ENCODE measurements around the gene LOXL1. TPM values are rescaled to one million over a fixed set of nuclear protein-coding genes. Genes with fewer than 3 reads are reported as not detected.
A peak's percentile ranks its signal among the peaks of the same experiment; 100 is the strongest.

LOXL1 gene
- total RNA-seq, 1 donor: 176 TPM

DNA sequence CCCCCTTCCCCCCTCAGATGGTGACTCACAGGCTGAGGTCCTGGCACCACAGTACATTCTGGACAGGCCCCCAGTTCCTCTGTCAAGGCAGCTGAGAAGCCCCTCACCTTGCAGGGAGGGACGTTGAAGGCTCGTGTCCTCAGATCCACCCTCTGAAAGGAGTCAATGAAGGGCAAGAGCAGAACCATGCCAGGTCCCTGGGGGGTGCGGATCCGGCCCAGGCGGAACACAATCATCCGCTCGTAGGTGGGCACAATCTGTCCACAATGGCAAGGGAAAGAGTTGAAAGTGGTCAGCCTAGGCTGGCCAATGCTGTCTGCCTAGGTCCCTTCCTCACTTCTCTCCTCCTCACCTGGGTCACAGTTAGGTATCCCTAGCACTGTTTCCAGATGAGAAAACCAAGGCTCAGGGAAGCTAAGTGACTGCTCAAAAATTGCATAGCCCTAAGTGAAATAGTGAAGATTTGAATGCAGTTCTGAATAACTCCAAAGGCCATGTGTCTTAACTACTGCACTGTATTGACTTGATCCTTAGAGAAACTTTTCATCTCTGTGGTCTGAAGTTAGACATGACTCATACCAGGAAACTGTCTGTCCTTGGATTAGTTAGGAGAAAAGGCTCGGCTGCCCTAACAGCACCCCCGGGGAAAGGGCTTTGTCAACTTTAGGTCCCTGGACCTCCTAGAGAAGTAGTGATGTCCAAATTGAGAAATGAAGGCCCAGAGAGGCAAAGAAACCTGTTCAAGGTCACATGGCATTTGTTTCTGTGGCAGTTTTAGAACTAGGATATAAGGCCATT lies 62.9 kb downstream of the LOXL1 start:
- H3K4me3 ChIP-seq (ENCODE audit: low read depth, low read length): no peak overlapping the region
- TF ChIP-seq, protein P1, sequence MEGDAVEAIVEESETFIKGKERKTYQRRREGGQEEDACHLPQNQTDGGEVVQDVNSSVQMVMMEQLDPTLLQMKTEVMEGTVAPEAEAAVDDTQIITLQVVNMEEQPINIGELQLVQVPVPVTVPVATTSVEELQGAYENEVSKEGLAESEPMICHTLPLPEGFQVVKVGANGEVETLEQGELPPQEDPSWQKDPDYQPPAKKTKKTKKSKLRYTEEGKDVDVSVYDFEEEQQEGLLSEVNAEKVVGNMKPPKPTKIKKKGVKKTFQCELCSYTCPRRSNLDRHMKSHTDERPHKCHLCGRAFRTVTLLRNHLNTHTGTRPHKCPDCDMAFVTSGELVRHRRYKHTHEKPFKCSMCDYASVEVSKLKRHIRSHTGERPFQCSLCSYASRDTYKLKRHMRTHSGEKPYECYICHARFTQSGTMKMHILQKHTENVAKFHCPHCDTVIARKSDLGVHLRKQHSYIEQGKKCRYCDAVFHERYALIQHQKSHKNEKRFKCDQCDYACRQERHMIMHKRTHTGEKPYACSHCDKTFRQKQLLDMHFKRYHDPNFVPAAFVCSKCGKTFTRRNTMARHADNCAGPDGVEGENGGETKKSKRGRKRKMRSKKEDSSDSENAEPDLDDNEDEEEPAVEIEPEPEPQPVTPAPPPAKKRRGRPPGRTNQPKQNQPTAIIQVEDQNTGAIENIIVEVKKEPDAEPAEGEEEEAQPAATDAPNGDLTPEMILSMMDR (IDR thresholded peaks at IDR 0.05; ENCODE audit: insufficient read depth, low read length): no peak
- peak; percentile 79 for DNase-seq (ENCODE audit: low read depth)

DNA sequence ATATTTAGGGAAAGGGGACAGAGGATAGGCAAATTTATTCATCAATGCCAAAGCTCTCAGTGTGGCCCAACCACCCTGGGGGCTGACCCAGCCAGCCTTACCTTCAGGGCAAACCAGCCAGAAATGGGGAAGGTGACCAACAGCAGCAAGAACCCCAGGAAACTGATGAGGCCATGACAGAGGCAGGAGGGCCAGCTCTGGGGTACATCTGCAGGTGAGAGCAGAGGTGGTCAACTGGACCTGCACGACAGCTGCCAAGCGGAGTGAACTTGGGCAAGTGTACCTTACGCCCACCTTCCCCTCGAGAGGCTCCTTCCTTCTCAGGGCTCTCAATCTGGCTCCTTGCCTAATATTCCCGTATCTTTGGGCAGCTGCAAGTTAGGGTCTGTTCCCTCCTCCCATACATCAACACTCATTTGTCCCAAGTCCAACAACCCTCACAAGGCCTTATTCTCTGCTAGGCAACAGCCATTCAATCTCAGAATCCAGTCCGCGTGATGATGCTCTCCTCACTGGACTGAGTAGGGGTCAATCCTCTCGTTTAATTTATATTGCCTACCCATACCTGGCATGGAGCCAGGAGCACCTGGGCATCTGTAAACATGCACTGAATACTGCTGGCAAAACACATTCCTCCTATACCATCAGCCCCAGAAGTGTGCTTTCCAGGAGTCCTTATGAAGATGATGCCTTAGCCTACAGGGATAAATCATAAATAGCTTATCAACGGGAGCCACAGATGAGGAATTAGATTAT lies 64.2 kb downstream of the LOXL1 start:
- TF ChIP-seq, protein P1 (IDR thresholded peaks at IDR 0.05; ENCODE audit: insufficient read depth, low read length): no peak
- H3K4me3 ChIP-seq (ENCODE audit: low read depth, low read length): no peak overlapping the region
- DNase-seq (ENCODE audit: low read depth): no peak

DNA sequence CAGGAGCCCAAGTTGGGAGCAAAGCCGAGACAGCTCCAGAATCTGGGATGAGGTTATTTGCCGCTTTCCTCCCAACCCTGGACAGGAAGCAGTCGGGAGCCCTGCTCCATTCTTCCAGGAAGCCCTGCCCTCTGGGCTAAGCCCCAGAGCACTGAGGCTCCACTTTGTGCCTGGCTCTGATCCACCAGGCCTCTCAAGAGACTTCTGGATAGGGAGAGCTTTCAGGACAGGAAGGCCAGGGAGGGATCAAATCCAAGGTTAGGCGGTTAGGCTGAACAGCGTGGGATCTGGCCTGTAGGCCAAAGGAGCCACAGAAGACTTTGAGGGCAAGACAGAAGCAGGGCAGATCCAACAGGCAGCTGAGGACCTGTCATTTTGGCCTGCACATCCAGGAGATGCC lies 65.0 kb downstream of the LOXL1 start:
- DNase-seq (ENCODE audit: low read depth): peak; percentile 93
- TF ChIP-seq, protein P1 (IDR thresholded peaks at IDR 0.05; ENCODE audit: insufficient read depth, low read length): no peak

DNA sequence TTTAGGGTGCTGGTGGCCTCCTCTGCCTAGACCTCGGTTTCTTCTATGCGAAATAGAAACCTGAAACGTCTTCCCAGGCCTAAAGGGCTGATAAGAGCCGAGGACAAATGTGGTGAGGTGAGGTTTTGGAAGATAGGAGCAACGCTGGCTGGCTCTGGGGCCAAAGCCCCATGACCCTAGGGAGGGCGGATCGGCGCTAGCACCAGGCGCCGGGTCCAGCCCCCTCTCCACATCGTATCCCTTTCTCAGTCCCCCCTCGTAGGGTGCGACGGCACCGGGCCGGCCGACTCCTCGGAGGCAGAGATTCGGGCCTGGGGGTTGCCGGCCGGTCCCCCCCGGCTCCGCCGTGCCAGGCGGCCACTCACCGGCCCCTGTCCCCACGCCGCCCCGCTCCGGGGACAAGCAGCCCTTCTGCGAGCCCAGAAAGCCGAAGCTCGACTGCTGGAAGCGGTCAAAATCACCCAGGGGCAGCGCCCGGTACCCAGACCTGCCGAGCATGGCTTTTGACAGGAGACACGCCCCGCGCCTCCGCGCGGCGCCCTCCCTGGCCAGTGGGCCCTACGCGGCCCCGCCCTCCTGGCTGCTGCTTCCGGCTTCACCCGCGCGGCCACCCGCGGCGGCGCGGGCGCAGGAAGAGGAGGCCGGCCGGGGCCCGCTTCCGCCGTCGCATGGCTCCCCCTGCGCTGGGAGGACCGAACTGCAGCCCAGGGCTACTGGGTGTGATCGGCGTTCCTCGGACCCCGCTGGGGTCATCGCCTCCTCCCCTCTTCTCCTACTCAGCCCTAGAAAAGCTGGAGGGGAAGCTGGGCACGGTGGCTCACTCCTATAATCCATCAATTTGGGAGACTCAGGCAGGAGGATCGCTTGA lies 65.7 kb downstream of the LOXL1 start, which contains the start of gene STOML1:
Gene STOML1, minus strand, starts transcription at position 570 of the 868 bp plus-strand sequence. Its CDS starts 72 bp downstream, at position 498.
- TF ChIP-seq, protein P1 (IDR thresholded peaks at IDR 0.05; ENCODE audit: insufficient read depth, low read length): peak; percentile 83
- peak; percentile 90 for DNase-seq (ENCODE audit: low read depth)
- peak within 1 kb of the TSS; percentile 70 for H3K4me3 ChIP-seq (ENCODE audit: low read depth, low read length)

More for the DNA sequence above, 65.0 kb downstream of the LOXL1 start:
- H3K4me3 ChIP-seq (ENCODE audit: low read depth, low read length): peak overlapping the region; percentile 70

DNA sequence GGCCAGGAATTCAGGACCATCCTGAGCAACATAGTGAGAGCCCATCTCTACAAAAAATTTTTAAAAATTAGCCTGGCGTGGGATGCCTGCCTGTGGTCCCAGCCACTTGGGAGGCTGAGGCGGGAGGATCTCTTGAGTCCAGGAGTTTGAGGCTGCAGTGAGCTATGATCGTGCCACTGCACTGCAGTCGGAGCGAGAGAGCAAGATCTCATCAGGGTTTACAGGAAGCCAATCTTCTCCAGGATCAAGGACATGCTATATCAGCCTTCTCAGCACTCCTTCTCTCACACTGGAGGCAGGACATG lies 66.3 kb downstream of the LOXL1 start:
- H3K4me3 ChIP-seq (ENCODE audit: low read depth, low read length): peak overlapping the region; percentile 49
- no peak for DNase-seq (ENCODE audit: low read depth)
- TF ChIP-seq, protein P1 (IDR thresholded peaks at IDR 0.05; ENCODE audit: insufficient read depth, low read length): no peak

DNA sequence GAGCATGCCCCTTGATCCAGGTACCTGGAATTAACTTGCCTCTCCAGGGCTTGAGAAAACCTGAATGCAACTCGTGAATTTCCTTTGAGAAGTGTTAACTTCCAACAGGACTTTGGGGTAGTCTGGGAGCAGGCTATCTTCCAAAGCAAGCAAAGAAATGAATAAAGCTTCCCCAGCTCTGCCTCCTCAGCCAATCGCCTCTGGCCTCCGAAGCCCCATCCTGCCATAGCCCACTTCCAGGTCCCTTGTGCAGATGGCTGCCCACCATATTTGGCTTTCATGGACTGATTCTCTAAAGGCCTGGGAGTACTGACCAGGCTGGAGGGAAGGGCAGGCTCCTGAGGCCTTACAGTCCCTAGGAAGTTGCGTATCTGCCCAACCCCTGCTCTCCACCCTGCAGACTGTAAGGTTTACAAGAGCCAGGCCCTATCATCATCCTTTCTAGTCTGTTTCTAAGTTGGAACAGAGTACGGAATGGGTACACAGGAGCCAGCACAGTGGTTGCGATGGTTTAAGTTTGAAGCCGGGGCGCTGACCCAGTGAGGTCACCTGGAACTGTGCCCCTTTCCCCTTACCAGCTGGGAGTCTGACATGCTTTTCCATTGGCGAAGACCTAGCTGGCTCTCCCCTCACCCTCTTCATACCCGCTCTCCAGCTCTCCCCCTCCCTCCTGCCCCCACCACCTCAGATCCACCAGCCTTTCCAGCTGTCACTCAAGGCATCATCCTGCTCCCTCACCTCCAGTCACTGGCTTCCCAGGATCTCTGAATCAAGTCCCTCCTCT lies 67.1 kb downstream of the LOXL1 start:
- no peak for DNase-seq (ENCODE audit: low read depth)
- TF ChIP-seq, protein P1 (IDR thresholded peaks at IDR 0.05; ENCODE audit: insufficient read depth, low read length): no peak
- peak overlapping the region; percentile 72 for H3K4me3 ChIP-seq (ENCODE audit: low read depth, low read length)
